ENCODE measurements around the gene KPNA5.
"Not testable (repeated sequence)": the region's sequence is repeated elsewhere in the genome, so short reads cannot be mapped to it uniquely, and the experiment has no call there.

DNA sequence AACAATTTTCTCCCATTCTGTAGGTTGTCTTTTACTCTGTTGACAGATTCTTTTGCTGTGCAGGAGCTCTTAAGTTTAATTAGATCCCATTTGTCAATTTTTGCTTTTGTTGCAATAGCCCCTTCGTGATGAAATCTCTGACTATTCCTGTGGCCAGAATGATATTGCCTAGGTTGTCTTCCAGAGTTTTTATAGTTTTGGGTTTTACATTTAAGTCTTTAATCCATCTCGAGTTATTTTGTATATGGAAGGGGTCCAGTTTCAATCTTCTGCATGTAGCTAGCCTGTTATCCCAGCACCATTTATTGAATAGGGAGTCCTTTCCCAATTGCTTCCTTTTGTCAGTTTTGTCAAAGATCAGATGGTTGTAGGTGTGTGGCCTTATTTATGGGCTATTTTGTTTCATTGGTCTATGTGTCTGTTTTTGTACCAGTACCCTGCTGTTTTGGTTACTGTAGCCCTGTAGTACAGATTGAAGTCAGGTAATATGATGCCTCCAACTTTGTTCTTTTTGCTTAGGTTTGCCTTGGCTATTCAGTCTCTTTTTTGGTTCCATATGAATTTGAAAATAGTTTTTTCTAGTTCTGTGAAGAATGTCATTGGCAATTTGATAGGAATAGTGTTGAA is 5.6 kb downstream of the KPNA5 start:
- not testable (repeated sequence) for TF ChIP-seq CTCF (IDR thresholded peaks at IDR 0.05); ZFX (IDR thresholded peaks at IDR 0.05; ENCODE audit: borderline replicate concordance)

Measured in 22Rv1 (cell line).